Measurements from ENCODE around the gene KCNQ5. TPM values are rescaled to one million over a fixed set of nuclear protein-coding genes. Genes with fewer than 3 reads are reported as not detected.

Gene KCNQ5
- total RNA-seq, 4 donors from 2014 or later = 0.14 to 1.2 (median 0.48) TPM; not detected in 1

- no peak overlapping the region for H3K27ac ChIP-seq
- no peaks in the 10 kb centered on the region for H3K4me1 ChIP-seq
- DNase-seq = no peak
- TF ChIP-seq EP300 (IDR thresholded peaks at IDR 0.05; ENCODE audit: low read depth) (no peak), POLR2A (IDR thresholded peaks at IDR 0.05) (no peak), POLR2AphosphoS5 (IDR thresholded peaks at IDR 0.05) (no peak), CTCF (IDR thresholded peaks at IDR 0.05) (no peak)
- in situ Hi-C loops (cut with MboI; ENCODE audit: low pct_ligation_motif_present in 1 of 4, low pct_unique_long_range_greater_than_20kb in 1 of 4, low sequenced_read_pairs in 3 of 4) = no loop called here
- H3K4me3 ChIP-seq = no peak overlapping the region
- H3K27me3 ChIP-seq = no peaks in the 10 kb centered on the region
- 83 to 87% methylated on average over 4 of the region's 4 CpGs for WGBS, 2 donors (ENCODE audit: low coverage in 1 of 2)
- no peaks in the 10 kb centered on the region for H3K36me3 ChIP-seq
- intact Hi-C loops (cut with DNase I; ENCODE audit: low total_unique reads) = no loop called here
- no peaks in the 10 kb centered on the region for H3K9me3 ChIP-seq
These were observed 552.8 kb downstream of the KCNQ5 start for GRCh38 chr6:73174646-73175045.

- intact Hi-C loops (cut with DNase I; ENCODE audit: low total_unique reads) = no loop called here
These were observed 554.2 kb downstream of the KCNQ5 start for GRCh38 chr6:73176057-73176456.

DNA sequence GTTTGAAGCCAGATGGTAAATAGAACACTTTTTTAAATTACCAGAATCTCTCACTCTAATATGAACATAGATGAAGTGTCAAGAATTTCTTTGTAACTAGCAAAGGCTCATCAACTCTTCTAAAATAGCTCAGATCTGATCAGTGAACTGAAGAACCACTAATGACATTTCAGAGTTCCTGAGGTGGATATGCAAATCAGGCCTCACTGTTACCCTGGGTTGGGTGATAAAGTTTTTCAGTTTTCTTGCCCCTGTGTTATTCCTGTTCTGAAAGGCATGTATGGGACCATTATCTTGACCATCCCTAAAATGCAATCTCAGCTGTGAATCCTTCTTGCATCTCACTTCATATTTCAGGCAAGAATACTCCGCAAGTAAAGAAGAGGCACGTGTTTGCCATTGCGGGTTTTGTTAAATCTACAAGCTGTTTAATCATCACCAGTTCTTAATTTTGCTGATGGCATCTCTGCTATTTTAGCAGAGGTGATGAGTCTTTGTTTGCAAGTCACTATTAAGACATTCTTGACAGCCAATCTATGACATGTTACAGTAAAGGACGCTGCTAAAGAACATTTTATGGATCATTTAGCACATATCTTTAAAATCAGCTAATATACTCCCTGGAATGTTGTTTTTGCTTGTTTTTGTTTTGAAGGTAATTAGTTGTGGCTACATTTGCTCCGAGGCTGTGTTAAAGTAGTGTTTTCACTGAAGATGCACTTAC lies 555.5 kb downstream of the KCNQ5 start:
- H3K9me3 ChIP-seq = no peaks in the 10 kb centered on the region
- no peaks in the 10 kb centered on the region for H3K27me3 ChIP-seq
- intact Hi-C loops (cut with DNase I; ENCODE audit: low total_unique reads) (no loop called here), in situ Hi-C loops (cut with MboI; ENCODE audit: low pct_ligation_motif_present in 1 of 4, low pct_unique_long_range_greater_than_20kb in 1 of 4, low sequenced_read_pairs in 3 of 4) (no loop called here)
- DNase-seq = no peak
- TF ChIP-seq CTCF (IDR thresholded peaks at IDR 0.05) = no peak
- no peak for TF ChIP-seq EP300 (IDR thresholded peaks at IDR 0.05; ENCODE audit: low read depth)
- TF ChIP-seq POLR2AphosphoS5 (IDR thresholded peaks at IDR 0.05) = no peak
- TF ChIP-seq POLR2A (IDR thresholded peaks at IDR 0.05) = no peak
- 78 to 81% methylated on average over 5 of the region's 5 CpGs for WGBS, 2 donors (ENCODE audit: low coverage in 1 of 2)
- no peaks in the 10 kb centered on the region for H3K36me3 ChIP-seq
- H3K27ac ChIP-seq = no peak overlapping the region
- H3K4me1 ChIP-seq = peaks cover 0 to 4% (median 0%) of the 10 kb centered on the region in 4 donors
- no peak overlapping the region for H3K4me3 ChIP-seq

More at GRCh38 chr6:73176057-73176456, 554.2 kb downstream of the KCNQ5 start:
- in situ Hi-C loops (cut with MboI; ENCODE audit: low pct_ligation_motif_present in 1 of 4, low pct_unique_long_range_greater_than_20kb in 1 of 4, low sequenced_read_pairs in 3 of 4) = no loop called here
- H3K4me1 ChIP-seq = peaks cover 0 to 4% (median 0%) of the 10 kb centered on the region in 4 donors
- no peaks in the 10 kb centered on the region for H3K9me3 ChIP-seq
- H3K27me3 ChIP-seq = no peaks in the 10 kb centered on the region
- no peak for DNase-seq
- no peak overlapping the region for H3K27ac ChIP-seq
- no peak overlapping the region for H3K4me3 ChIP-seq
- no peak for TF ChIP-seq CTCF (IDR thresholded peaks at IDR 0.05)
- no peak for TF ChIP-seq EP300 (IDR thresholded peaks at IDR 0.05; ENCODE audit: low read depth)
- no peak for TF ChIP-seq POLR2A (IDR thresholded peaks at IDR 0.05)
- TF ChIP-seq POLR2AphosphoS5 (IDR thresholded peaks at IDR 0.05) = no peak
- H3K36me3 ChIP-seq = no peaks in the 10 kb centered on the region
- WGBS, 2 donors (ENCODE audit: low coverage in 1 of 2) = 79 to 100% methylated on average over 1 to 6 of the region's 6 CpGs

DNA sequence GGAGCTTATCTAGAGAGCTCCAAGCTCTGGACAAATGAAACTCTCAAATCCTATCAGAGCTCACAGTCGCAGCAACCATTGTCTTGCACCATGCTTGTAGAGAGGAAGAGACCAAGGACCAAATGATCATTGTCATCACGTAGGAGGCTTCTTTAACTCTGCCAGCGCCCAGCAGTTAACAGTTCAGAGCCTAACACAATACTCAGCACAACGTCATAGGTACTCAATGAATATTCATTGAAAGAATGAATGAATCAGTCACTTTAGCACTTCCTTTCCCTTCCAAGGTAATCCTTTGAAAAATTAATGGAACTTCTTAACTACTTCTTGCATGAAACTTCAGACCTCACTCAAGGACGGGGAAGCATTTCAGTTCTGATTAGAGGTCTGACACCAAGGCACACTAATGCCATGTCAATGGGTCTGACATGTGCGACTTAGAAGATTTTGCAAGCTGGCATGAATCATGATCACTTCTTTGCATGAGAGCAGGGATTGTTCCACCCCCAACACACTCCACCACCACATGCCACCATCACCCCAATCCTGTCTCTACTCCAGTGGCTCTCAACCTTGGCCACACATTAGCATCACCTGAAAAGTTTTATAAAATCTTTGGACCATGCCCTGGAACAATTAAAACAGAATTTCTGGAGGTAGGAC lies 558.3 kb downstream of the KCNQ5 start:
- no peaks in the 10 kb centered on the region for H3K36me3 ChIP-seq
- in situ Hi-C loops (cut with MboI; ENCODE audit: low pct_ligation_motif_present in 1 of 4, low pct_unique_long_range_greater_than_20kb in 1 of 4, low sequenced_read_pairs in 3 of 4) (no loop called here), intact Hi-C loops (cut with DNase I; ENCODE audit: low total_unique reads) (no loop called here)
- H3K27ac ChIP-seq = no peak overlapping the region
- TF ChIP-seq POLR2A (IDR thresholded peaks at IDR 0.05) (no peak), EP300 (IDR thresholded peaks at IDR 0.05; ENCODE audit: low read depth) (no peak), POLR2AphosphoS5 (IDR thresholded peaks at IDR 0.05) (no peak), CTCF (IDR thresholded peaks at IDR 0.05) (no peak)
- H3K27me3 ChIP-seq = no peaks in the 10 kb centered on the region
- H3K9me3 ChIP-seq = no peaks in the 10 kb centered on the region
- peaks cover 0 to 4% (median 0%) of the 10 kb centered on the region in 4 donors for H3K4me1 ChIP-seq
- 67 to 79% methylated on average over 2 to 6 of the region's 6 CpGs for WGBS, 2 donors (ENCODE audit: low coverage in 1 of 2)
- H3K4me3 ChIP-seq = no peak overlapping the region
- DNase-seq = no peak

Measured in transverse colon (tissue), 4 donors.